ENCODE data around the gene RNF113B.

The RNF113B gene

GRCh38 chr13:98176777-98177608 lies at the start of gene RNF113B:
Gene RNF113B (minus strand): TSS chr13:98177269. CDS start chr13:98177236, 33 bp downstream.
- no peak for FAIRE-seq

GRCh38 chr13:98226496-98226895 lies 49.4 kb upstream of the RNF113B start:
- FAIRE-seq = no peak

DNA sequence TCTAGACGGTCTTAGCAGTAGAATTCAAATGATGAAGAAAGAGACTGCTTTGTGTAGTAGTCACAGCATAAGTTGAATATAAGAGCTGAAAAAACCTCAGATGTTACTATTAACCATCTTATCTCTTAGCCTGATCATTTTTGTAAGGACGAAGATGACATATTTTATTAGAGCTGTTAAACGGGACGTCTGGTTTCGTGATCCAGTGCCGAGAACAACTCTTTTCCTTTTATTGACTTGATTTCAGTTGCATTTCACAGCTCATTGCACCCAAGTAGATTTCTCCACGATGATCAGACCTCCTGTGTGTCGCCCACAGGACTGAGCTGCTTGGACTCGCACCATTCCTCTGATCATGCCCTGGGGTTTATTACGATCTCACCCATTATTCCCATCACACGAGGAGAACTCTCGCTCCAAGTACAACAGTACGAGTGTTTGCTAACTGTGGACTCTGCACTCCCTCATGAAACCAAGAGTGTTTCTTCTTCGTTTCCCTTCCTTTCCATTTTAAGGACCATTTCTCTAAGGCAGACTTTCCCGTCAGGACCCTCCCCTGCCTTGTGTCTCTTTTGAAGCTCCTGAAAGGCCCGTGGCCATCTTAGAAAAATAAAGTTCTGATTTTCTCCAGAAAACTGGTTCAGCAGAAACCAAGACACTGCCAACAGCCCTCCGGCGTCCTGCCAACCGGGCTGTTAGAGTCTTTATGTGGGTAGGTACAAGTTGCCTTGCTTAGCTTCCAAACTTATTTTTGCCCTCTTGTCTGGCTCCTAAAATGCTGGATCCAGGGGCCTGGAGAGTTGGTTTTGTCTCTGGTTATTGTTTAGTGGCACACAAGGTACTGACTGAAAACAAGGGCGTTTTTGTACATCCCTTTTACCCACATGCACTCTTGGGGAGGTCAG lies 48.2 kb upstream of the RNF113B start:
- no peak for FAIRE-seq

DNA sequence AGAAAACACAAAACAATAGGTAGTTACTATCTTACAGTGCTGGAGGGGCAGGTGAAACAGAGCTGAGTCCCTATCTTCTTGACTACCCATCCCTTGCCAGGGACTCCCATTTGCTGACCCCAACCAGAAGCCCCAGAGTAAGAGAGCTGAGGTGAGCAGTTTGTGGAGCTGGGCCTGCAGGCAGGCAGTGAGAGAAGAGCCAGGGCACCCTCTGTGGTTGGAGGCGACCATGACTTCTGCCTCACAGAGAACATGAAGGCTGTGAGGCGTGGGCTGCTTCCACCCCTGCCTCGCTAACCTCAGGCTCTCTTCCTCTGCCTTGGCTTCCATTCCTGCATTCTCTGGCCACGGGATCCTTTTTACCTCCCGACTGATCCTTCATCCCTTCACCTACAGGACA lies 47.5 kb upstream of the RNF113B start:
- no peak for FAIRE-seq

DNA sequence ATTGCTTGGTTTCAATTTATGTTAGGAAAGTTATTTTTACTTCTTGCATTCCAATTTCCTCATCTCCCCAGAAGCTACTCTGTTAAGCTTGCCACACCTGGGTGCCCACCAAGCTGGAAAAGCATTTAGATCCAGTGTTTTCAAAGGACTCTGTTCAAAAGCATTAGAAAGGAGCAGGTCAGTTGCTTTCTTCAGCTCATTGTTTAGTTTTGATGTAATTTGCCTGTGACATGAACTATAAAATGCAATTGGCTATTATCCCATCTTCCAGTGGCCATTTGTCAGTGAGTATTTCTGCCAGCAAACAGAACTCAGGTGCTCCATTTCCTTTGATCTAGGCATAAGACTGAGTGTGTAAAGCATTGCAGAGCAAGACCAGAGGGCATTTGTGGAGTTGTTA lies 46.7 kb upstream of the RNF113B start:
- no peak for FAIRE-seq

DNA sequence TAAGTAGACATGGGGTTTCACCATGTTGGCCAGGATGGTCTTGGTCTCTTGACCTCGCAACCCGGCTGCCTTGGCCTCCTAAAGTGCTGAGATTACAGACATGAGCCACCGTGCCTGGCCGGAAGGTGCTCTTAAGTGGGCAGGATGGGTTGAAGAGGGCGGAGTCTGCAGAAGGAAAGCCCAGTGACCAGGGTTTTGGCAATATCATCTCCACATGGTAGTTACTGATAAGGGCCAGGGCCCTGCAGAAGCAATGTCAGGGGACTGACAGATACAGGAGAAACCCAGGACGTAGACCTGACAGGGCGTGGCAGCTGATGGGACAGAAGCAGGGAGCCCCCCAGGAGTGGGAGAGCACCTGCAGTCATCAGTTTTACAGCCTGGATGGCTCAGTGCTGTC lies 45.7 kb upstream of the RNF113B start:
- no peak for FAIRE-seq

DNA sequence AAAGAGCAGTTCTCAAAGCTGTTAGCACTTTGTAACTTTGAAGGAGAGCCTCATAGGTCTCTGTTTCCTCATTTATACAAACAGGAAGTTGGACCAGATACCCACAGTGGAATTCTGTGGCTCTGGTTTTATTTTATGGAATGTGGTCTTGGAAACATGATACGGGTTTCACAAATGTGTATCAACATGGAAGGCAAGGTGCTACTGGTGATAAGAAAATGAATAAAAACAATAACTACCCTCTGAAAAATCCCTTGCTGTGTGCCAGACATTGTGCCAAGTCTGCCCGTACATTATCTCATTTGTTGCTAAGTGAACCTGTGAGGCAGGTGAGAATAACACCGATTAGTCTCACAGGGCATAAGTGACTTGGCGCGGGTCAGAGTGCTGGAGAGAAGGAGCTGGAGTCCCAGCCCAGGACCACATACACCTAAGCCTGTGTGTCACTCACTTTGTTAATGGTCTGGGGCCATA lies 45.0 kb upstream of the RNF113B start:
- FAIRE-seq = no peak

GRCh38 chr13:98221234-98221633 lies 44.2 kb upstream of the RNF113B start:
- FAIRE-seq = no peak

GRCh38 chr13:98220271-98220791 lies 43.3 kb upstream of the RNF113B start:
- no peak for FAIRE-seq

- FAIRE-seq = no peak
Measured at GRCh38 chr13:98219685-98220084, 42.6 kb upstream of the RNF113B start.

DNA sequence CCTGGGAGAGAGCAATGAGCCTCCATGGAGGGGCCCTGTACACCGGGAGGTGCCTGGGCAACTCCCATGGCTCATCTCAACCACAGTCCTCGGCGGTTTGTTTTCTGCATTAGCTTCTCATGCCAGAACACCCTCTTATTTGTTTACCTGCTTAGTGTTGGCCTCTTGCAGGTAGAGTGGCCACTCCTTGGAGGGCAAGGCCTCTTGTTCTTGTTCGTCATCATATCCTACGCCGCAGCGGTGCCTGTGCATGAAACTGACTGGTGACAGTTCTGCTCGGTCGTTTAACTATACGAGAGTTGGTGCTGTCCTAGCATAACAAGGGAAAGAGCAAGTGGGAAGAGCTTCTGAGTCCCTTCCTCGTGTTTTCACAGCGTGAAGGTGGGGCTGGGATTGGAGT lies 40.5 kb upstream of the RNF113B start:
- FAIRE-seq = no peak

- no peak for FAIRE-seq
Measured at GRCh38 chr13:98216711-98217285, 39.7 kb upstream of the RNF113B start.

DNA sequence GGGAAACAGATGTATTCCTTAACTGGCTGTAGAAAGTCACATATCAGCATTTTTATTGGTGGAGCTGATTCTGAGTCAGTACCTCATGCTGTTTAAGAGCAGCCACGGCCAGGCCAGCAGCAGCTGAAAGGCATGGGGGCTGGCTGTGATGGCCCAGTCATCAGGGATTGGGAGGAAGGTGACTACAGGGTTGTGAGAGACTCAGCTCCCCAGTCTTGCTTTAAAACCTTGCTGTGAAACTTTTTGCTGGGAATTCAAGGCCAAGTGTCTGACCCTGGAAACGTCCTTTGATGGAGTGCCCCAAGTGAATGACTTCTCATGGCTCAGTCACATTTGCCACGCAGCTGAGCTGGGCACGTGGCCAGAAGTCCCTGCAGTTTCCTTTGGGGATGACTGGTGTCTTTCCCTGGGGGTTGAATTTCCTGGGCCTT lies 39.1 kb upstream of the RNF113B start:
- FAIRE-seq = no peak

DNA sequence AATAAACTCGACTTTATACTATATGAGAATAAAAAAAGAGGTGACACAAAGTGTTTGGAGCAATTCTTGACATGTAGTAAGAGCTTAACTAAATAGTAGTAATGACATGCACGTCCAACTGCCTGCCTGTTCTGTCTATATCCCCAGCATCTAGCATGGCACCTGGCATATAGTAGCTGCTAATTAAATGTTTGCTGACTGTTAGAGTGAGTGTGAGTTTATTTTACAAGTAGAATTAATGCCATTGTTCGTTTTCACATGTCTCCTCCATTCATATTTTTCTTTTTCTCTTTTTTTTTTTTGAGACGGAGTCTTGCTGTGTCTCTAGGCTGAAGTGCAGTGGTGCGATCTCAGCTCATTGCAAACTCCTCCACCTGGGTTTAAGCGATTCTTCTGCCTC lies 38.4 kb upstream of the RNF113B start:
- no peak for FAIRE-seq

DNA sequence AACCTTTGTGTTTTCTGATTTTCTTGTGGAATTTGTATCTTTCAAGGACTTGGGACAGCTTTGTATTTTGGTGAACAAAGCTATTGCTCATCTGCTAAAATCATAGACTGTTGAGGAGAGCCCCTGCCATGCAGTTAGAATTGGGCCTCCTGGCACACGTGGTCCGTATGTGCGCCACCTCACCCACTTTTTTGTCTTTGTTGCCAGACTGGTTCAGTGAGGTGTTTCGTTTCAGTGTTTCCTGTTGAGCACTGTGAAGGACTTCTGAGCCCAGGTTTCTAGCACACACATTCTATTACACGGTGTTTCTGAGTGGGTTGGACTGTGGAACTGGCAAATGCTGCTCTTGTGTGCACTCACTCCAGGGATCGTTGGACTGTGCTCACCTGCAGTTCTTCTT lies 37.6 kb upstream of the RNF113B start:
- FAIRE-seq = no peak

- FAIRE-seq = no peak
Measured at GRCh38 chr13:98214008-98214643, 37.1 kb upstream of the RNF113B start.

GRCh38 chr13:98213354-98213753 lies 36.3 kb upstream of the RNF113B start:
- no peak for FAIRE-seq

GRCh38 chr13:98212763-98213162 lies 35.7 kb upstream of the RNF113B start:
- no peak for FAIRE-seq

- FAIRE-seq = no peak
Measured at GRCh38 chr13:98208606-98209005, 31.5 kb upstream of the RNF113B start.

GRCh38 chr13:98207416-98207815 lies 30.3 kb upstream of the RNF113B start:
- no peak for FAIRE-seq

DNA sequence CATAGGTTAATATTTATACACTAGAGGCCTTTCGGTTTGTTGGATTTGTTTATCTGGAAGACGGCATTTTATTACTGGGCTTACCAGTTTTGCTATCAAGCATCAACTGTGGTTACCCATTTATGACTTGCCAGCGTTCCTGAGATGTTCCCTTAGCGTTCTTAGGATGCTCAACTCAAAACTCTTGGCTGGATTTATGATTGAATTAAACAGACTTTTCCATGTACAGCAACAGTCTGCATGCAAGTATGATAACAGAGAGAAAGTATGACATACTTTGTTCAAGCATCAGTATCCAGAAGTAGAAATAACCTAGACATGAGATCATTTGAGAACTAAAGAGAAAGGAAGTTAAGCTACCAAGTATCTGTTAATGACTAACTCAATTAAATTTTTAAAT lies 29.9 kb upstream of the RNF113B start:
- FAIRE-seq = no peak

- FAIRE-seq = no peak
Measured at GRCh38 chr13:98204546-98204945, 27.5 kb upstream of the RNF113B start.
